DND-41 (cell line): ENCODE measurements around the gene ADM.

Experiments
- ATAC-seq: fragments of 200-7000 bp; cut with Tn5 transposase; 3 replicates; pipeline ENCODE4 v1.9.1; 2021; ENCODE audit warnings: low read depth; ENCODE audit not compliant: insufficient read depth
- DNase-seq: peaks from one replicate; pipeline ENCODE4 v3.0.0-alpha.2; 2020
- H2AFZ ChIP-seq: 2 replicates; pipeline ENCODE4 v1.6.0; 2012; ENCODE audit warnings: low read depth, low read length
- H3K27ac ChIP-seq: 2 replicates; pipeline ENCODE4 v1.5.1; 2012; ENCODE audit warnings: low read length, inconsistent platforms
- H3K27me3 ChIP-seq: fragments of 200-600 bp; sonication (generic); 2 replicates; pipeline ENCODE4 v1.6.0; 2012; ENCODE audit warnings: low read length, mild to moderate bottlenecking, inconsistent platforms; ENCODE audit not compliant: insufficient read depth, poor library complexity
- H3K36me3 ChIP-seq: 2 replicates; pipeline ENCODE4 v1.5.1; 2012; ENCODE audit warnings: low read length, inconsistent platforms; ENCODE audit not compliant: insufficient read depth
- H3K4me1 ChIP-seq: 2 replicates; pipeline ENCODE4 v1.5.1; 2012; ENCODE audit warnings: mild to moderate bottlenecking, low read length; ENCODE audit not compliant: insufficient read depth
- H3K4me2 ChIP-seq: 2 replicates; pipeline ENCODE4 v1.6.0; 2012; ENCODE audit warnings: mild to moderate bottlenecking, moderate library complexity, low read length, inconsistent platforms; ENCODE audit not compliant: insufficient read depth
- H3K4me3 ChIP-seq, 2 experiments: fragments of 200-600 bp in 1 of 2; shearing (Covaris generic) in 1 of 2; 2 replicates each; pipeline ENCODE4 v1.5.1; 2012 to 2016; ENCODE audit warnings: inconsistent platforms in 2 of 2, low read length in 2 of 2, mild to moderate bottlenecking in 2 of 2, low read depth in 1 of 2, moderate library complexity in 1 of 2
- H3K79me2 ChIP-seq: 2 replicates; pipeline ENCODE4 v1.6.0; 2012; ENCODE audit warnings: low read length, inconsistent platforms; ENCODE audit not compliant: insufficient read depth
- H3K9ac ChIP-seq: 2 replicates; pipeline ENCODE4 v1.6.0; 2012; ENCODE audit warnings: low read depth, mild to moderate bottlenecking, inconsistent platforms, low read length, moderate library complexity
- H3K9me3 ChIP-seq: 2 replicates; pipeline ENCODE4 v1.5.1; 2012; ENCODE audit warnings: low read length, moderate library complexity, mild to moderate bottlenecking, inconsistent platforms; ENCODE audit not compliant: insufficient read depth, severe bottlenecking
- H4K20me1 ChIP-seq: 2 replicates; pipeline ENCODE4 v1.6.0; 2012; ENCODE audit warnings: low read length; ENCODE audit not compliant: insufficient read depth
- EZH2 ChIP-seq: IDR thresholded peaks from 3 replicates; pipeline ENCODE4 v1.6.1; 2012; ENCODE audit warnings: borderline replicate concordance, low read depth, mild to moderate bottlenecking, moderate library complexity, low read length, inconsistent platforms; ENCODE audit not compliant: severe bottlenecking
- TF ChIP-seq, protein P1 (sequence below): IDR thresholded peaks from 2 replicates; pipeline ENCODE4 v1.5.1; 2012; ENCODE audit warnings: borderline replicate concordance, low read length, moderate library complexity, mild to moderate bottlenecking; ENCODE audit not compliant: poor library complexity, severe bottlenecking; ENCODE audit errors: extremely low read depth

ADM gene

DNA sequence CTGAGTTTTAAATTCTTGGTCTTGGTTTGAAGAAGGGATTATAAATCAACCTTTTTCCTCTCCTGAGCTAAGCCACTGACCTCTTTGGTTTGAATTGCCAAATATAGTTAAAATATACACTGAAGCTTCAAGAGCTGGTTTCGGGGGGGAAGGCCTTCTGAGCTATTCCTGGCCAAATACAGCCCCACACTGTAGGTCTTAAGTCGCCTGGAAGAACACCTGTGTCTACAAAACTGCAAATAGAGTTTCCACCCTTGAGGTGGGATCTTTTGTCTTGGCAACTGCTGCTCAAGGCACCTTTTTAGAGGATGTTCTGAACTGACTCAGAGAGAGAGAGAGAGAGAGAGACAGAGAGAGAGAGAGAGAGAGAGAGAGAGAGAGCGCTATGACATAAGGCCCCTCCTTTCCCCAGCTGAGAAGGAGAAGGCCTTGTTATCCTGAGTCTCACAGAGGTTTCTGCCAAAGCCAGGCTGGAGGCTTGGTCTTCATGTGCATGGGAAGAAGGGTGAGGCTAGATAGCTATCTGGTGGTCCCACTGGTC is 5.5 kb downstream of the ADM start:
- Histone ChIP-seq H4K20me1 (peaks cover 5% of the 10 kb centered on the region), H3K4me1 (peaks cover 52% of the 10 kb centered on the region), H2AFZ (no peak overlapping the region), H3K27me3 (peaks cover 21% of the 10 kb centered on the region), H3K9me3 (no peaks in the 10 kb centered on the region), H3K9ac (no peak overlapping the region), H3K79me2 (no peaks in the 10 kb centered on the region), H3K4me2 (no peak overlapping the region), H3K4me3 (no peak overlapping the region), H3K36me3 (peaks cover 3% of the 10 kb centered on the region; the same call in 1 of the 2 replicates), H3K27ac (no peak overlapping the region; the same call in 1 of the 2 replicates)
- no peak for ATAC-seq
- no peak for DNase-seq
- TF ChIP-seq, protein P1, sequence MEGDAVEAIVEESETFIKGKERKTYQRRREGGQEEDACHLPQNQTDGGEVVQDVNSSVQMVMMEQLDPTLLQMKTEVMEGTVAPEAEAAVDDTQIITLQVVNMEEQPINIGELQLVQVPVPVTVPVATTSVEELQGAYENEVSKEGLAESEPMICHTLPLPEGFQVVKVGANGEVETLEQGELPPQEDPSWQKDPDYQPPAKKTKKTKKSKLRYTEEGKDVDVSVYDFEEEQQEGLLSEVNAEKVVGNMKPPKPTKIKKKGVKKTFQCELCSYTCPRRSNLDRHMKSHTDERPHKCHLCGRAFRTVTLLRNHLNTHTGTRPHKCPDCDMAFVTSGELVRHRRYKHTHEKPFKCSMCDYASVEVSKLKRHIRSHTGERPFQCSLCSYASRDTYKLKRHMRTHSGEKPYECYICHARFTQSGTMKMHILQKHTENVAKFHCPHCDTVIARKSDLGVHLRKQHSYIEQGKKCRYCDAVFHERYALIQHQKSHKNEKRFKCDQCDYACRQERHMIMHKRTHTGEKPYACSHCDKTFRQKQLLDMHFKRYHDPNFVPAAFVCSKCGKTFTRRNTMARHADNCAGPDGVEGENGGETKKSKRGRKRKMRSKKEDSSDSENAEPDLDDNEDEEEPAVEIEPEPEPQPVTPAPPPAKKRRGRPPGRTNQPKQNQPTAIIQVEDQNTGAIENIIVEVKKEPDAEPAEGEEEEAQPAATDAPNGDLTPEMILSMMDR = no peak
- TF ChIP-seq EZH2 = no peak

DNA sequence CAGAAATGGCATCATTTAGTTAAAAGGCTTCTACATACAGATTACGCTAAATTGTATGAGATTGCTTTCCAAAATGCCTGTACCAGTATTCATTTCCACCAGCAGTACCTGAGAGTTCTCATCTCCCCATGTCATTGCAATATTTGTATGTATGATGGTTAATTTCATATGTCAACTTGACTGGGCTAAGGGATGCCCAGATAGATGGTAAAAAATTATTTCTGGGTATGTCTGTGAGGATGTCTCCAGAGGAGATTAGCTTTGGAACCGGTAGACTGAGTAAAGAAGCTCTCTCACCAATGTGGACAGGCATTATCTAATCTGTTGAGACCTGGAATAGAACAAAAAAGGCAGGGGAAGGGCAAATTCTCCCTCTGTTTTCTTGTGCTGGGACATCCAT is 6.9 kb downstream of the ADM start:
- no peaks in the 10 kb centered on the region; the same call in 1 of the 2 replicates for H3K36me3 ChIP-seq
- no peaks in the 10 kb centered on the region for H3K9me3 ChIP-seq
- no peak overlapping the region for H3K9ac ChIP-seq
- H3K4me3 ChIP-seq = no peak overlapping the region
- H4K20me1 ChIP-seq = no peaks in the 10 kb centered on the region
- H2AFZ ChIP-seq = no peak overlapping the region
- TF ChIP-seq EZH2 = no peak
- TF ChIP-seq, protein P1 = no peak
- DNase-seq = no peak
- H3K27me3 ChIP-seq = peaks cover 6% of the 10 kb centered on the region
- no peak overlapping the region for H3K4me2 ChIP-seq
- peaks cover 38% of the 10 kb centered on the region for H3K4me1 ChIP-seq
- H3K27ac ChIP-seq = no peak overlapping the region
- H3K79me2 ChIP-seq = no peaks in the 10 kb centered on the region
- ATAC-seq = no peak

DNA sequence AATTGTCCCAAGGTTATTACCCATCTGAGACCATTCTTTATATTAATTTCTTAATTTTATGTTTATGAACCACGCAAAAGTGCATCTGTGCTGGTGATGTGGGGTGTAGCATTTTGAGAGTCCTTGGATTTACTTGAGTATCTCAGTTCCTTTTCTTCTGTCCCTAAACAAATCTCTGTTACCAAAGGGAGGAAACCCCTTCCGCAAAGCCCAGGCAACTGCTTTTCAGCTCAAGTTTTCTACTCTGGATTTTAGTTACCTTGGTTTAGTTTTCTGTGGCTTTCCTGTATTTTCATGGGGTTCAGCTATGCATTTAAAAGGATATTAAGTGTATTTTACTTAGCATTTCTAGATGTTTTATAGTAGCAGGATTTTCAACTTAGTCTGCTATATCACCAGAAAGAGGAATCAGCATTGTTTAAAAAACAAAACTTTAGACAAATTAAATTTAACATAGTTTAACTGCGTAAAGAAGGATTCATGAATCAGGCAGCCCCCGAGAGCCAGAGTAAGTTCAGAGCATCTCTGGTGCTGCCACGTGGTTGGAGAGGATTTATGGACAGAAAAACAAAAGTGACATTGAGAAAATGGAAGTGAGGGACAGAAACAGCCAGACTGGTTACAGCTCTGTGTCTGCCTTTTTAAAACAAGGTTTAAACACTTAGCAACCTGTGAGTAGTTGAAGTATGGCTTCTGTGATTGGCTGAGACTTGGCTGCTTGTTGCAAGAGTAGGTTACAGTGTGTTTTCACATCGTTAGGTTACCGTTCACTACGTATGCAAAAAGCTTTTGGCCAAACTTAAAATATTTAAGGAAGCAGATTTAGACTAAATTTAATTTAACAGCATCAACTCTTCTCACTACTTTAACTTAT is 9.6 kb downstream of the ADM start:
- Histone ChIP-seq H3K4me3 (no peak overlapping the region), H3K4me1 (peaks cover 29% of the 10 kb centered on the region), H3K27me3 (peaks cover 5% of the 10 kb centered on the region), H3K79me2 (no peaks in the 10 kb centered on the region), H3K27ac (no peak overlapping the region), H3K4me2 (no peak overlapping the region), H3K36me3 (no peaks in the 10 kb centered on the region), H2AFZ (no peak overlapping the region), H3K9me3 (no peaks in the 10 kb centered on the region), H3K9ac (no peak overlapping the region), H4K20me1 (no peaks in the 10 kb centered on the region)
- no peak for DNase-seq
- no peak for TF ChIP-seq EZH2
- TF ChIP-seq, protein P1 = no peak
- no peak for ATAC-seq
